SK-N-SH treated with all-trans-retinoic acid at 6 μM for 48 hours (cell line): ENCODE results near the gene WDR18.

Experiments used
- ARNTL ChIP-seq: fragments of 450-650 bp; formaldehyde crosslinking; IDR thresholded peaks from 2 replicates; pipeline ENCODE4 v1.5.0; 2020; ENCODE audit warnings: low read depth, mild to moderate bottlenecking, moderate library complexity, borderline replicate concordance
- BACH2 ChIP-seq: fragments of 250-450 bp; sonication (Bioruptor Pico); IDR thresholded peaks from 2 replicates; pipeline ENCODE4 v1.9.0; 2021; ENCODE audit warnings: mild to moderate bottlenecking, borderline replicate concordance
- ESRRG ChIP-seq: fragments of 250-450 bp; sonication (Bioruptor Pico); IDR thresholded peaks from 2 replicates; pipeline ENCODE4 v1.6.1; 2021; ENCODE audit warnings: mild to moderate bottlenecking
- OSR1 ChIP-seq: fragments of 250-450 bp; sonication (Bioruptor Pico); IDR thresholded peaks from 2 replicates; pipeline ENCODE4 v1.8.0; 2022; ENCODE audit warnings: moderate library complexity, mild to moderate bottlenecking, inconsistent platforms
- PPARA ChIP-seq: fragments of 250-450 bp; sonication (Bioruptor Pico); IDR thresholded peaks from 2 replicates; pipeline ENCODE4 v1.5.0; 2020; ENCODE audit warnings: mild to moderate bottlenecking, borderline replicate concordance
- TCF4 ChIP-seq: fragments of 250-450 bp; sonication (Bioruptor Pico); IDR thresholded peaks from 2 replicates; pipeline ENCODE4 v1.8.0; 2021; ENCODE audit warnings: mild to moderate bottlenecking, moderate library complexity, borderline replicate concordance
- TOX ChIP-seq: fragments of 250-450 bp; sonication (Bioruptor Pico); IDR thresholded peaks from 2 replicates; pipeline ENCODE4 v1.8.0; 2021; ENCODE audit warnings: mild to moderate bottlenecking, moderate library complexity, borderline replicate concordance
- ZC3H10 ChIP-seq: fragments of 250-450 bp; sonication (Bioruptor Pico); IDR thresholded peaks from 2 replicates; pipeline ENCODE4 v1.5.1; 2021; ENCODE audit warnings: mild to moderate bottlenecking, moderate library complexity
- TF ChIP-seq, protein P1 (sequence below): fragments of 250-450 bp; sonication (Bioruptor Pico); IDR thresholded peaks from 2 replicates; pipeline ENCODE4 v1.5.1; 2020; ENCODE audit warnings: low read depth, mild to moderate bottlenecking, moderate library complexity

- TF ChIP-seq TOX (CRISPR knock-in tag) (no peak), BACH2 (CRISPR knock-in tag) (no peak), OSR1 (CRISPR knock-in tag) (no peak), ARNTL (CRISPR knock-in tag) (no peak), PPARA (CRISPR knock-in tag) (no peak), TCF4 (CRISPR knock-in tag) (no peak), ZC3H10 (no peak), ESRRG (CRISPR knock-in tag) (no peak)
- TF ChIP-seq, protein P1, sequence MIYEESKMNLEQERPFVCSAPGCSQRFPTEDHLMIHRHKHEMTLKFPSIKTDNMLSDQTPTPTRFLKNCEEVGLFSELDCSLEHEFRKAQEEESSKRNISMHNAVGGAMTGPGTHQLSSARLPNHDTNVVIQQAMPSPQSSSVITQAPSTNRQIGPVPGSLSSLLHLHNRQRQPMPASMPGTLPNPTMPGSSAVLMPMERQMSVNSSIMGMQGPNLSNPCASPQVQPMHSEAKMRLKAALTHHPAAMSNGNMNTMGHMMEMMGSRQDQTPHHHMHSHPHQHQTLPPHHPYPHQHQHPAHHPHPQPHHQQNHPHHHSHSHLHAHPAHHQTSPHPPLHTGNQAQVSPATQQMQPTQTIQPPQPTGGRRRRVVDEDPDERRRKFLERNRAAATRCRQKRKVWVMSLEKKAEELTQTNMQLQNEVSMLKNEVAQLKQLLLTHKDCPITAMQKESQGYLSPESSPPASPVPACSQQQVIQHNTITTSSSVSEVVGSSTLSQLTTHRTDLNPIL, result no peak
Measured at GRCh38 chr19:1041835-1042685, 57.9 kb downstream of the WDR18 start.
